ENCODE measurements around the gene MRTFB.

- no peak for TF ChIP-seq SRY (CRISPR knock-in tag; IDR thresholded peaks at IDR 0.05)
- no peak for TF ChIP-seq CTCF (CRISPR knock-in tag; IDR thresholded peaks at IDR 0.05)
- TF ChIP-seq BHLHE40 (IDR thresholded peaks at IDR 0.05; ENCODE audit: low read length) = no peak
- TF ChIP-seq POLR2A (IDR thresholded peaks at IDR 0.05; ENCODE audit: insufficient read depth in 1 of 2, low read depth in 2 of 2, low read length in 2 of 2) = no peak
- TF ChIP-seq ZKSCAN1 (IDR thresholded peaks at IDR 0.05; ENCODE audit: low read length) = no peak
- TF ChIP-seq FOXA1 (IDR thresholded peaks at IDR 0.05) = no peak
- TF ChIP-seq FOXA1 (CRISPR knock-in tag; IDR thresholded peaks at IDR 0.05) = no peak
- TF ChIP-seq ZNF530 (CRISPR knock-in tag; IDR thresholded peaks at IDR 0.05; ENCODE audit: low read depth) = no peak
- no peak for TF ChIP-seq NCOR1 (IDR thresholded peaks at IDR 0.05; ENCODE audit: borderline replicate concordance, low read length)
Observed at GRCh38 chr16:14284371-14284770, 213.3 kb downstream of the MRTFB start.

Measured in HepG2 (cell line).